Ascending aorta (tissue), 2 donors: ENCODE data around the gene DHX34. TPM values are rescaled to one million over a fixed set of nuclear protein-coding genes. Genes with fewer than 3 reads are reported as not detected.

Experiments
- DNase-seq, 2 donors: peaks; one replicate each; pipeline ENCODE4 v3.0.0-alpha.2; 2019; ENCODE audit warnings: low spot score in 2 of 2
- H3K27ac ChIP-seq, 2 donors: fragments of 200-600 bp; sonication (generic); one replicate each; pipeline ENCODE4 v1.5.1; 2016 to 2017; ENCODE audit warnings: mild to moderate bottlenecking in 1 of 2
- H3K27me3 ChIP-seq: fragments of 200-600 bp; sonication (generic); one replicate; pipeline ENCODE4 v1.5.1; 2017
- H3K36me3 ChIP-seq, 2 donors: fragments of 200-600 bp; sonication (generic); one replicate each; pipeline ENCODE4 v1.5.1; 2016
- H3K4me1 ChIP-seq, 2 donors: fragments of 200-600 bp; sonication (generic); one replicate each; pipeline ENCODE4 v1.5.1; 2016 to 2017; ENCODE audit warnings: mild to moderate bottlenecking in 1 of 2
- H3K4me3 ChIP-seq, 2 donors: fragments of 200-600 bp; sonication (generic); one replicate each; pipeline ENCODE4 v1.5.1; 2016 to 2017; ENCODE audit warnings: mild to moderate bottlenecking in 1 of 2
- H3K9me3 ChIP-seq, 2 donors: fragments of 200-600 bp; sonication (generic); one replicate each; pipeline ENCODE4 v1.5.1; 2016
- intact Hi-C: fragments of 100-400 bp; cut with DNase I; formaldehyde crosslinking; loops from one replicate; pipeline ENCODE4 v1.15.1; 2023
- total RNA-seq: library from RNA; depleted of rRNA; stranded (reverse); fragments of >200 nt; gene quantifications from one replicate; pipeline ENCODE4 v1.1.0, GENCODE V29; 2016
- TF ChIP-seq, protein P1 (sequence below), 3 experiments: fragments of 200-600 bp in 2 of 3; fragments of 450-650 bp in 1 of 3; sonication (generic) in 2 of 3; IDR thresholded peaks; one replicate each; pipeline ENCODE4 v1.5.1; 2016 to 2019; ENCODE audit warnings: antibody characterized with exemption in 3 of 3, mild to moderate bottlenecking in 1 of 3, moderate library complexity in 1 of 3

Gene DHX34
- total RNA-seq, 1 donor from 2014 or later: 8.0 TPM

GRCh38 chr19:47373246-47374240, 24.4 kb downstream of the DHX34 start:
- peaks cover 78 to 98% of the 10 kb centered on the region in 2 donors for H3K36me3 ChIP-seq
- TF ChIP-seq, protein P1, sequence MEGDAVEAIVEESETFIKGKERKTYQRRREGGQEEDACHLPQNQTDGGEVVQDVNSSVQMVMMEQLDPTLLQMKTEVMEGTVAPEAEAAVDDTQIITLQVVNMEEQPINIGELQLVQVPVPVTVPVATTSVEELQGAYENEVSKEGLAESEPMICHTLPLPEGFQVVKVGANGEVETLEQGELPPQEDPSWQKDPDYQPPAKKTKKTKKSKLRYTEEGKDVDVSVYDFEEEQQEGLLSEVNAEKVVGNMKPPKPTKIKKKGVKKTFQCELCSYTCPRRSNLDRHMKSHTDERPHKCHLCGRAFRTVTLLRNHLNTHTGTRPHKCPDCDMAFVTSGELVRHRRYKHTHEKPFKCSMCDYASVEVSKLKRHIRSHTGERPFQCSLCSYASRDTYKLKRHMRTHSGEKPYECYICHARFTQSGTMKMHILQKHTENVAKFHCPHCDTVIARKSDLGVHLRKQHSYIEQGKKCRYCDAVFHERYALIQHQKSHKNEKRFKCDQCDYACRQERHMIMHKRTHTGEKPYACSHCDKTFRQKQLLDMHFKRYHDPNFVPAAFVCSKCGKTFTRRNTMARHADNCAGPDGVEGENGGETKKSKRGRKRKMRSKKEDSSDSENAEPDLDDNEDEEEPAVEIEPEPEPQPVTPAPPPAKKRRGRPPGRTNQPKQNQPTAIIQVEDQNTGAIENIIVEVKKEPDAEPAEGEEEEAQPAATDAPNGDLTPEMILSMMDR (IDR thresholded peaks at IDR 0.05): no peak
- no peaks in the 10 kb centered on the region for H3K27me3 ChIP-seq
- no peaks in the 10 kb centered on the region for H3K4me1 ChIP-seq
- no peak for DNase-seq
- intact Hi-C loops: no loop called here
- H3K4me3 ChIP-seq: no peak overlapping the region
- H3K27ac ChIP-seq: no peak overlapping the region
- no peaks in the 10 kb centered on the region for H3K9me3 ChIP-seq

DNA sequence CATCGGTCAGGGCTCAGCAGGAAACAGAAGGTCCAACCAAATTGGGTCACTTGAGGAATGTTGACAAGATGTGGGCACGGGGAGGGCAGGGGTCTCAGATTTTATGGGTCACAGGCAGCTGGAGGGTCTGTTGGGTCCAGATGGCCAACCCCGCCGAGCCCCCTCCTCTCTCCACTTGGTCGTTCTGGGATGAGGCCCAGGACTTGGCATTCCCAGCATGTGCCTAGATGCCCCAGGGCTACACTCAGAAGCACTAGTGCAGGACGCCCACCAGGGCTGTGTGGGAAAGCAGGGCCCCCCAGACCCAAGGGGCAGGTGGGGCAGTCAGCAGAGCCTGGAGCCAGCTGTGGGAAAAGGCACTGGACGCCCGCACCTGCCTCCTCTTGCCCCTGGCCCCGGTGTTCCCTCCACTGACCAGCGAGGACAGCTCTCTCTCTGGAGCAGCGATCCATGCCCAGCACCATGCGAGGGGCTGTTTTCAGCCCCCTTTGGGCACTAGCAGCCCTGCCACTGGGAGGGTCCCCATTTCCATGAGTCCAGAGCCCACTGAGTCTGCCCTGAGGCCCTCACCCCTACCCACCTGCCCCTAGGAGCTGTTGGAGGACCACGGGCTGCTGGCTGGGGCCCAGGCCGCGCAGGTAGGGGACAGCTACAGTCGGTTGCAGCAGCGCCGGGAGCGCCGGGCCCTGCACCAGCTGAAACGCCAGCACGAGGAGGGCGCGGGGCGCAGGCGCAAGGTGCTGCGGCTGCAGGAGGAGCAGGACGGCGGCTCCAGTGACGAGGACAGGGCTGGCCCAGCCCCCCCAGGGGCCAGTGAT, 26.0 kb downstream of the DHX34 start:
- Histone ChIP-seq H3K27ac (no peak overlapping the region), H3K9me3 (no peaks in the 10 kb centered on the region), H3K36me3 (peaks cover 74 to 98% of the 10 kb centered on the region in 2 donors), H3K4me1 (no peaks in the 10 kb centered on the region), H3K27me3 (no peaks in the 10 kb centered on the region), H3K4me3 (no peak overlapping the region)
- DNase-seq: no peak
- TF ChIP-seq, protein P1 (IDR thresholded peaks at IDR 0.05): no peak
- intact Hi-C loops: no loop called here

GRCh38 chr19:47375694-47376588, 26.8 kb downstream of the DHX34 start:
- Histone ChIP-seq H3K27ac (no peak overlapping the region), H3K27me3 (no peaks in the 10 kb centered on the region), H3K4me3 (no peak overlapping the region), H3K9me3 (no peaks in the 10 kb centered on the region), H3K4me1 (no peaks in the 10 kb centered on the region), H3K36me3 (peaks cover 73 to 98% of the 10 kb centered on the region in 2 donors)
- intact Hi-C loops: no loop called here
- TF ChIP-seq, protein P1 (IDR thresholded peaks at IDR 0.05): no peak
- no peak for DNase-seq

DNA sequence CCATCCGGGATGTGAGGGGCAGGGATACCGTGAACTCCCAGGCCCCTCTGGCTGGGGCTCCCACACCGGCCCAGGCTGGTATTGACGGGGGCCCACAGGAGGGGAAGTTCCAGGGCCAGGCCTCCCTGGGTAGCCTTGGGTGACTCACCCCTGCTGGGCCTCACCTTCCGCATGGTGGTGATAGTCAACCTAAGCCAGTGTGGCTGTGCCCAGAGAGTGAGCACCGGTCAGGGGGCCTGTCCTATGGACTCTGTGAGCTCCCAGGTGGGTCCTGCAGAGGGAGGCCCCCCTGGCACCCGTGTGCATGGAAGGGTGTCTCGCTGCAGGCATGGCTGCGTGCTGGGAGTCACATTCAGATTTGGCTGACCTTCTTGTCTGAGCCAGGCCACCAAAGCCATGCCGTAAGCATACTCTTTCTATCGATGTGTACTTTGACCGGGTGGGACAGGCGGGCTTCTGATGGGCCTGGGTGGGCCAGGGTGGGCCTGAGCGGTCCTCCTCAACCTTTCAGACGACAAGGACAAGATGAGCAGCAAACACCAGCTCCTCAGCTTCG, 27.6 kb downstream of the DHX34 start:
- TF ChIP-seq, protein P1 (IDR thresholded peaks at IDR 0.05): no peak
- Histone ChIP-seq H3K36me3 (peaks cover 76 to 98% of the 10 kb centered on the region in 2 donors), H3K4me1 (no peaks in the 10 kb centered on the region), H3K9me3 (no peaks in the 10 kb centered on the region), H3K4me3 (no peak overlapping the region), H3K27me3 (no peaks in the 10 kb centered on the region), H3K27ac (no peak overlapping the region)
- no peak for DNase-seq
- intact Hi-C loops: no loop called here
